22Rv1 (cell line): ENCODE measurements around the gene PPIF.

Source experiments
- ZFX ChIP-seq: fragments of 450-650 bp; IDR thresholded peaks from 2 replicates; pipeline ENCODE4 v1.6.1; 2017; ENCODE audit warnings: antibody characterized with exemption, borderline replicate concordance
- TF ChIP-seq, protein P1 (sequence below): fragments of 450-650 bp; IDR thresholded peaks from 2 replicates; pipeline ENCODE4 v1.5.1; 2017; ENCODE audit warnings: mild to moderate bottlenecking

GRCh38 chr10:79320820-79321493 lies 26.3 kb upstream of the PPIF start:
- TF ChIP-seq, protein P1, sequence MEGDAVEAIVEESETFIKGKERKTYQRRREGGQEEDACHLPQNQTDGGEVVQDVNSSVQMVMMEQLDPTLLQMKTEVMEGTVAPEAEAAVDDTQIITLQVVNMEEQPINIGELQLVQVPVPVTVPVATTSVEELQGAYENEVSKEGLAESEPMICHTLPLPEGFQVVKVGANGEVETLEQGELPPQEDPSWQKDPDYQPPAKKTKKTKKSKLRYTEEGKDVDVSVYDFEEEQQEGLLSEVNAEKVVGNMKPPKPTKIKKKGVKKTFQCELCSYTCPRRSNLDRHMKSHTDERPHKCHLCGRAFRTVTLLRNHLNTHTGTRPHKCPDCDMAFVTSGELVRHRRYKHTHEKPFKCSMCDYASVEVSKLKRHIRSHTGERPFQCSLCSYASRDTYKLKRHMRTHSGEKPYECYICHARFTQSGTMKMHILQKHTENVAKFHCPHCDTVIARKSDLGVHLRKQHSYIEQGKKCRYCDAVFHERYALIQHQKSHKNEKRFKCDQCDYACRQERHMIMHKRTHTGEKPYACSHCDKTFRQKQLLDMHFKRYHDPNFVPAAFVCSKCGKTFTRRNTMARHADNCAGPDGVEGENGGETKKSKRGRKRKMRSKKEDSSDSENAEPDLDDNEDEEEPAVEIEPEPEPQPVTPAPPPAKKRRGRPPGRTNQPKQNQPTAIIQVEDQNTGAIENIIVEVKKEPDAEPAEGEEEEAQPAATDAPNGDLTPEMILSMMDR, result no peak
- TF ChIP-seq ZFX, result no peak
